HG03175 (cell line): Measurements from ENCODE around the gene ZSWIM3.
"Not testable (repeated sequence)": the region's sequence is repeated elsewhere in the genome, so short reads cannot be mapped to it uniquely, and the experiment has no call there.

ENCODE experiments used
- ATAC-seq: cut with Tn5 transposase; IDR thresholded peaks from one replicate; pipeline ENCODE4 v1.9.1; 2021; ENCODE audit warnings: mild to moderate bottlenecking, moderate library complexity; ENCODE audit not compliant: unreplicated experiment

Gene ZSWIM3

GRCh38 chr20:45857114-45857881 lies at the start of gene ZSWIM3, which contains the start of gene ACOT8:
TSS of gene ZSWIM3 (plus strand) at chr20:45857614. CDS start at chr20:45857826, 212 bp downstream.
TSS of gene ACOT8 (minus strand) at chr20:45857392. CDS start at chr20:45857315, 77 bp downstream.
- ATAC-seq = peak; percentile 97

GRCh38 chr20:45810191-45810970 lies 47.0 kb upstream of the ZSWIM3 start:
- ATAC-seq = no peak

GRCh38 chr20:45812157-45813005 lies 45.0 kb upstream of the ZSWIM3 start, which contains the start of gene UBE2C:
TSS of gene UBE2C (plus strand) at chr20:45812644. CDS start at chr20:45812696, 52 bp downstream.
- peak; percentile 100 for ATAC-seq

- no peak for ATAC-seq
These were observed 44.4 kb upstream of the ZSWIM3 start for GRCh38 chr20:45813006-45813340.

GRCh38 chr20:45813489-45813888 lies 43.9 kb upstream of the ZSWIM3 start:
- no peak for ATAC-seq

- no peak for ATAC-seq
These were observed 43.1 kb upstream of the ZSWIM3 start for GRCh38 chr20:45814314-45814713.

- no peak for ATAC-seq
These were observed 40.5 kb upstream of the ZSWIM3 start for GRCh38 chr20:45816951-45817350.

- ATAC-seq = no peak
These were observed 39.8 kb upstream of the ZSWIM3 start for GRCh38 chr20:45817376-45818194.

GRCh38 chr20:45818239-45818638 lies 39.2 kb upstream of the ZSWIM3 start:
- no peak for ATAC-seq

- no peak for ATAC-seq
These were observed 37.9 kb upstream of the ZSWIM3 start for GRCh38 chr20:45819466-45819865.

- no peak for ATAC-seq
These were observed 35.5 kb upstream of the ZSWIM3 start for GRCh38 chr20:45821947-45822346.

- no peak for ATAC-seq
These were observed 34.6 kb upstream of the ZSWIM3 start for GRCh38 chr20:45822857-45823256.

GRCh38 chr20:45823949-45824835 lies 33.2 kb upstream of the ZSWIM3 start:
- ATAC-seq = no peak

GRCh38 chr20:45826381-45827019 lies 30.9 kb upstream of the ZSWIM3 start:
- no peak for ATAC-seq

- no peak for ATAC-seq
These were observed 30.3 kb upstream of the ZSWIM3 start, which contains the start of gene TNNC2 for GRCh38 chr20:45827030-45827652. TSS of gene TNNC2 (minus strand) at chr20:45827312. CDS start at chr20:45827248, 64 bp downstream.

- ATAC-seq = no peak
These were observed 29.7 kb upstream of the ZSWIM3 start for GRCh38 chr20:45827712-45828111.

- ATAC-seq = no peak
These were observed 28.8 kb upstream of the ZSWIM3 start for GRCh38 chr20:45828589-45828988.

GRCh38 chr20:45829673-45830106 lies 27.7 kb upstream of the ZSWIM3 start:
- not testable (repeated sequence) for ATAC-seq
